Gastroesophageal sphincter (tissue), 4 donors: ENCODE data around the gene GRIFIN. TPM values are rescaled to one million over a fixed set of nuclear protein-coding genes. Genes with fewer than 3 reads are reported as not detected.

Source experiments
- ATAC-seq: fragments of 150-250 bp; one replicate; pipeline ENCODE4 v1.9.1; 2016; ENCODE audit warnings: mild to moderate bottlenecking, moderate library complexity
- H3K27ac ChIP-seq, 4 donors: fragments of 200-600 bp; sonication (generic) in 3 of 4; 1 replicate in 3 of 4; 2 replicates in 1 of 4; pipeline ENCODE4 v1.5.1; 2016 to 2019
- H3K27me3 ChIP-seq: fragments of 200-600 bp; sonication (generic); one replicate; pipeline ENCODE4 v1.5.1; 2019
- H3K36me3 ChIP-seq, 2 donors: fragments of 200-600 bp; sonication (generic); one replicate each; pipeline ENCODE4 v1.5.1; 2019; ENCODE audit warnings: control low read depth in 1 of 2
- H3K4me1 ChIP-seq, 3 donors: fragments of 200-600 bp; sonication (generic); 1 replicate in 2 of 3; 2 replicates in 1 of 3; pipeline ENCODE4 v1.5.1; 2016 to 2019; ENCODE audit warnings: control low read depth in 2 of 3
- H3K4me3 ChIP-seq, 2 donors: fragments of 200-600 bp; sonication (generic); one replicate each; pipeline ENCODE4 v1.5.1; 2019; ENCODE audit warnings: mild to moderate bottlenecking in 1 of 2, moderate library complexity in 1 of 2
- H3K9me3 ChIP-seq, 3 donors: fragments of 200-600 bp; sonication (generic); one replicate each; pipeline ENCODE4 v1.5.1; 2017 to 2019; ENCODE audit warnings: control low read depth in 2 of 3
- EP300 ChIP-seq: sonication (generic); formaldehyde crosslinking; IDR thresholded peaks from one replicate; pipeline ENCODE4 v1.6.1; 2017; ENCODE audit warnings: antibody characterized with exemption, mild to moderate bottlenecking
- POLR2A ChIP-seq, 2 donors: fragments of 450-650 bp; IDR thresholded peaks; one replicate each; pipeline ENCODE4 v1.6.1; 2017; ENCODE audit warnings: antibody characterized with exemption in 2 of 2, mild to moderate bottlenecking in 2 of 2, moderate library complexity in 1 of 2
- POLR2AphosphoS5 ChIP-seq: sonication (generic); formaldehyde crosslinking; IDR thresholded peaks from one replicate; pipeline ENCODE4 v1.6.1; 2017; ENCODE audit warnings: antibody characterized with exemption
- WGBS, 2 donors: methylation state at CpG; one replicate each; pipeline ENCODE4 v1.1.5; 2018; ENCODE audit warnings: low coverage in 1 of 2; 5-methylcytosine and 5-hydroxymethylcytosine counted together
- total RNA-seq, 4 donors: library from RNA; depleted of rRNA; stranded (reverse); fragments of >200 nt; gene quantifications; one replicate each; pipeline ENCODE4 v1.1.0, GENCODE V29; 2016
- TF ChIP-seq, protein P1 (sequence below), 4 experiments: fragments of 200-600 bp in 2 of 4; fragments of 450-650 bp in 2 of 4; sonication (generic) in 1 of 4; IDR thresholded peaks; one replicate each; pipeline ENCODE4 v1.5.1; 2017 to 2019; ENCODE audit warnings: antibody characterized with exemption in 4 of 4, mild to moderate bottlenecking in 2 of 4, moderate library complexity in 2 of 4

GRIFIN gene
- total RNA-seq, 4 donors from 2014 or later, result not detected

DNA sequence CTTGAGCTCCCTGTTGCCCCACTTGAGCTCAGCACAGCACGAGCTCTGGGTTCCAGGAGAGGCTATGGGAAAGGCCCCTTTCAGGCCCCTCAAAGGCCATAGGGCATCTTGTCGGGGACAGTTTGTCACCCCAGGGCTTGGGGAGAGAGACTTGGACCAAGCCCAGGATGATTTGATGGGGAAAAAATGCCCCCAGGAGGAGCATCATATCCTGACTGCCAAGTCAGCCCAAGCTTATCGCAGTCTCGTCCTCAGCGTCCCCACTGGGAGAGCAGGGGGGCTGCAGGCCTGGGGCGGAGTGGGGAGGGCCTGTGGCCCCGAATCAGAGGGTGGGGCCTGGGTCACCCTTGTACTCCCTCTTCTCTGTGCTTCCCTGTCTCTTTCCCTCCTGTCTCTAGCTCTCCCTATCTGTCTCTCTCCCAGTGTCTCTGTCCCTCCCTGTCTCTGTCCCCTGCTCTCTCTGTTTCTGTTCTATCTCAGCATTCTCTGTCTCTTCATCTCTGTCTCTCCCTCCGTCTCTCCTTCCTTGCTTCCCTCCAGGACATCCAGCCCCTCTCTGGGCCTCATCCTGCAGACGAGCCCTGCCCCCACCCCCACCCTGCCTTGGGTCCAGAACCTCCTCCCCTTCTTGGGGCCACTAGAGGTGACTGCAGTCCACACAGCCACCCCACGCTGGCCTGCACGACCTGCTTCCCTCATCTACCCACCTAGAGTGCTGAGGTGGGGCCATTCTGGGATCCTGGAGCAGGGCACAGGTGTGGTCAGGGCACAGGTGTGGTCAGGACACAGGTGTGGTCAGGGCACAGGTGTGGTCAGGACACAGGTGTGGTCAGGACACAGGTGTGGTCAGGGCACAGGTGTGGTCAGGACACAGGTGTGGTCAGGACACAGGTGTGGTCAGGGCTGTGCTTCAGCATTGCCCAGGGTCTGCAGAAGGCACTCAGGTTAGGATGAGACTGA lies 17.3 kb upstream of the GRIFIN start:
- Histone ChIP-seq H3K27me3 (peaks cover 59% of the 10 kb centered on the region), H3K4me1 (peaks cover 0 to 48% (median 10%) of the 10 kb centered on the region in 3 donors), H3K9me3 (no peaks in the 10 kb centered on the region), H3K36me3 (no peaks in the 10 kb centered on the region), H3K27ac (no peak overlapping the region), H3K4me3 (no peak overlapping the region)
- no peak for ATAC-seq
- TF ChIP-seq, protein P1, sequence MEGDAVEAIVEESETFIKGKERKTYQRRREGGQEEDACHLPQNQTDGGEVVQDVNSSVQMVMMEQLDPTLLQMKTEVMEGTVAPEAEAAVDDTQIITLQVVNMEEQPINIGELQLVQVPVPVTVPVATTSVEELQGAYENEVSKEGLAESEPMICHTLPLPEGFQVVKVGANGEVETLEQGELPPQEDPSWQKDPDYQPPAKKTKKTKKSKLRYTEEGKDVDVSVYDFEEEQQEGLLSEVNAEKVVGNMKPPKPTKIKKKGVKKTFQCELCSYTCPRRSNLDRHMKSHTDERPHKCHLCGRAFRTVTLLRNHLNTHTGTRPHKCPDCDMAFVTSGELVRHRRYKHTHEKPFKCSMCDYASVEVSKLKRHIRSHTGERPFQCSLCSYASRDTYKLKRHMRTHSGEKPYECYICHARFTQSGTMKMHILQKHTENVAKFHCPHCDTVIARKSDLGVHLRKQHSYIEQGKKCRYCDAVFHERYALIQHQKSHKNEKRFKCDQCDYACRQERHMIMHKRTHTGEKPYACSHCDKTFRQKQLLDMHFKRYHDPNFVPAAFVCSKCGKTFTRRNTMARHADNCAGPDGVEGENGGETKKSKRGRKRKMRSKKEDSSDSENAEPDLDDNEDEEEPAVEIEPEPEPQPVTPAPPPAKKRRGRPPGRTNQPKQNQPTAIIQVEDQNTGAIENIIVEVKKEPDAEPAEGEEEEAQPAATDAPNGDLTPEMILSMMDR (IDR thresholded peaks at IDR 0.05), result no peak
- TF ChIP-seq POLR2AphosphoS5 (no peak), EP300 (no peak), POLR2A (IDR thresholded peaks at IDR 0.05) (no peak)
- 27 to 80% methylated on average over 1 to 8 of the region's 11 CpGs for WGBS, 2 donors

GRCh38 chr7:2492038-2492437 lies 15.8 kb upstream of the GRIFIN start:
- Histone ChIP-seq H3K27ac (no peak overlapping the region), H3K4me3 (no peak overlapping the region), H3K27me3 (peaks cover 59% of the 10 kb centered on the region), H3K36me3 (no peaks in the 10 kb centered on the region), H3K4me1 (peaks cover 0 to 53% (median 22%) of the 10 kb centered on the region in 3 donors), H3K9me3 (no peaks in the 10 kb centered on the region)
- ATAC-seq, result no peak
- TF ChIP-seq EP300, result no peak
- TF ChIP-seq POLR2AphosphoS5, result no peak
- no peak for TF ChIP-seq POLR2A (IDR thresholded peaks at IDR 0.05)
- TF ChIP-seq, protein P1 (IDR thresholded peaks at IDR 0.05), result no peak
- 96 to 100% methylated on average over 2 of the region's 2 CpGs for WGBS, 2 donors

DNA sequence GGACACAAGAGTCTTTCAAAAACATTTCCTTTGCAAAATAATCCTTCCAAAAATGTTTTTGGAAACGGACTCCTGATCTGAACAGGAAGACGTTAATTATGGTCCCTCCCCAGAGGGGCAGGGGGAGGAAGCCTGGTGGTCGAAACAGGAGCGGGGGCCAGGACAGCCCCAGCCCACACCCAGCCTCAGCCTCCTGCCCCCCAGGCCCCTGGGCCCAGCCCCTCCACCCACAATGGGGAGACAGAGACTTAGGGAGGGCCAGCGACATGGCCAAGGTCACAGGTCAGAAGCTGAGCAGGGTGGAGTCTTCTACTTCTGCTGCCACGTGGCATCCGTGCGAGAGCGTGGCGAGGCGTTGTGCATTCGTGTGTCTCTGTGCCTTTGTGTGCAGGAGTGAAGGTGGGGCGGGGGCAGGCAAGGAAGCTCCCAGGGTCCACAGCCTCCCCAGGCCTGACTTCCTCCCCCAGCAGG lies 14.0 kb upstream of the GRIFIN start:
- WGBS, 2 donors, result no CpG with 5 or more reads among the region's 13 CpGs
- Histone ChIP-seq H3K4me3 (no peak overlapping the region), H3K9me3 (no peaks in the 10 kb centered on the region), H3K27me3 (peaks cover 59% of the 10 kb centered on the region), H3K27ac (peak overlapping the region in 3 of 4 donors; percentile 49 to 66 (median 64)), H3K4me1 (peaks cover 0 to 53% (median 22%) of the 10 kb centered on the region in 3 donors), H3K36me3 (no peaks in the 10 kb centered on the region)
- ATAC-seq, result no peak
- TF ChIP-seq POLR2A (IDR thresholded peaks at IDR 0.05) (no peak), POLR2AphosphoS5 (no peak), EP300 (no peak)
- TF ChIP-seq, protein P1 (IDR thresholded peaks at IDR 0.05), result no peak

DNA sequence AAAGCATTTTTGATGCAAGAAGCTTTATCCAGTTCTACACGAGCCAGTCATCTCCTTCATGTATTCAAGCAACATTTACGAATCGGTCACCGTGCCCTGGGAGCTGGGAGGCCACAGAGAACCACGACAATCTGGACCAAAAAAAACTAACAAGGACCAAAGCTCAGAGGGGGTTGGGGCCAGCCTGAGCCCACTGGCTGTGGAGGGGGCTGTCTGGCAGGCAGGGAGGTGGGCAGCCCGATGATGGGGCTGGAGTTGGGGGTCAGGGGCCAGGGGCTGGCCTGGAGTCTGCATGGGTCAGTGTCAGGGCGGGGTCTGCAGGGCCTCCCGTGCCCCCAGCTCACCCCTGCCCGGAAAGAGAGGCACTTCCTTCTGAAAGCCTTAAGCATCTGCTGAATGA lies 12.5 kb upstream of the GRIFIN start:
- TF ChIP-seq EP300 (no peak), POLR2AphosphoS5 (no peak), POLR2A (IDR thresholded peaks at IDR 0.05) (no peak)
- TF ChIP-seq, protein P1 (IDR thresholded peaks at IDR 0.05), result no peak
- peaks cover 0 to 39% (median 22%) of the 10 kb centered on the region in 3 donors for H3K4me1 ChIP-seq
- no peak overlapping the region for H3K4me3 ChIP-seq
- 9 to 18% methylated on average over 4 to 7 of the region's 9 CpGs for WGBS, 2 donors
- H3K9me3 ChIP-seq, result peaks cover 0 to 3% (median 0%) of the 10 kb centered on the region in 3 donors
- peak overlapping the region in 3 of 4 donors; percentile 49 to 64 (median 57) for H3K27ac ChIP-seq
- peak; percentile 16 for ATAC-seq
- H3K27me3 ChIP-seq, result peaks cover 58% of the 10 kb centered on the region
- H3K36me3 ChIP-seq, result no peaks in the 10 kb centered on the region
